Activated T-helper 1 cell treated with Interleukin-2 at 50 U/mL for 16 hours (primary cell): ENCODE data around the gene CYP19A1.

Source experiments
- DNase-seq: peaks from one replicate; pipeline ENCODE4 v3.0.0-alpha.2; 2020; ENCODE audit warnings: low read depth

Gene CYP19A1

DNA sequence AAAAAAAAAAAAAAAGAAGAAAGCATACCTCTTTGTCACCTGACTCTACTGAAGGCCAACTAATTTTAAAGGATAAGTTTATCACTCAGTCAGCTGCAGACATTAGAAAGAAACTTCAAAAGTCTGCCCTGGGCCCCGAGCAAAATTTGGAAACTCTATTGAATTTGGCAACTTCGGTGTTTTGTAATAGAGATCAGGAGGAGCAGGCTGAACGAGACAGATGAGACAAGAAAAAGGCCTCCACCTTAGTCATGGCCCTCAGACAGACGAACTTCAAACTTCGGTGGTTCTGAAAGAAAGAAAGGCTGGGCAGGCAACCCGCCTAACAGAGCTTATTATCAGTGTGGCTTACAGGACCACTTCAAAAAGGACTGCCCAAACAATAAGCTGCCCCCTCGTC, 21.6 kb upstream of the CYP19A1 start:
- no peak for DNase-seq

DNA sequence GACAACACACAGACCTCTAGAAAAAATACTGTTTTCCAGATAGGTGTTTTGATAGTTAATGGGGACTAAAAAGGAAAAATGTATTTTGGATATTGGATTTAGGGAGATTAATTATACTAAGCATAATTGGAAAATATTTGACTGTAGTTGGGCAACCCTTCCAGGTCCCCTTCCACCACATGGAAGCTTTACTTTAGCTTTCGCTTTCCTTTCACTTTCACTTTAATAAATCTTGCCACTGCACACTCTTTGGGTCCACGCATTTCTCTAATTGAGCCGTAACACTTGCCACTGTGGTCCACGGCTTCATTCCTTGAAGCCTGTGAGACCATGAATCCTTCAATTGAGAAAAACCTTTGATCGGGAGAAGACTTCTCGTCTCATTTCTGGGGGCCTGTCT, 18.6 kb upstream of the CYP19A1 start:
- DNase-seq = no peak

DNA sequence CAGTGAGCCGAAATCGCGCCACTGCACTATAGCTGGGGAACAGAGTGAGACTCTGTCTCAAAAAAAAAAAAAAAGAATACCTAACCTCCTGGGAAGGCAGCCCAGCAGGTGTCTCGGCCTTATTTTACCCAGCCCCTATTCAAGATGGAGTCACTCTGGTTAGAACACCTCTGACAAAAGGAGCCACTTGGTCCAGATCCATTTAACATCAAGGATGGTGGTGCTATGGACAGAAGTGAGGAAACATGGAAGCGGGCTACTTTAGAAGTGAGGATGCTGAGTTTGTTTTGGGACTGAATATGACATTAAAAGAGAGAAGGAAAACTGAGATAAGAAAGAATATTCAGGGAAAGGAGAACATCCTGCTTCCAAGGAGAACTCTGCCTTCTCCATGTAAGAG, 17.8 kb upstream of the CYP19A1 start:
- DNase-seq = no peak

DNA sequence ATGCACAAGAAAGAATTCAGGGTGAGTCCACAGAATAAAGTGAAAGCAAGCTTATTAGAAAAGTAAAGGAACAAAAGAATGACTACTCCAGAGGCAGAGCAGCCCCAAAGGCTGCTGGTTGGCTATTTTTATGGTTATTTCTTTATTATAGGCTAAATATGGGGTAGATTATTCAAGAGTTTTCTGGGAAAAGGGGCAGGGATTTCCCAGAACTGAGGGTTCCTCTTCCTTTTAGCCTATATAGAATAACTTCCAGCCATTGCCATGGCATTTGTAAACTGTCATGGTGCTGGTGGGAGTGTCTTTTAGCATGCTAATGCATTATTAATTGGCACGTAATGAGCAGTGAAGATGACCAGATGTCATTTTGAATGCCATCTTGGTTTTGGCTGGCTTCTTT, 16.7 kb upstream of the CYP19A1 start:
- no peak for DNase-seq

DNA sequence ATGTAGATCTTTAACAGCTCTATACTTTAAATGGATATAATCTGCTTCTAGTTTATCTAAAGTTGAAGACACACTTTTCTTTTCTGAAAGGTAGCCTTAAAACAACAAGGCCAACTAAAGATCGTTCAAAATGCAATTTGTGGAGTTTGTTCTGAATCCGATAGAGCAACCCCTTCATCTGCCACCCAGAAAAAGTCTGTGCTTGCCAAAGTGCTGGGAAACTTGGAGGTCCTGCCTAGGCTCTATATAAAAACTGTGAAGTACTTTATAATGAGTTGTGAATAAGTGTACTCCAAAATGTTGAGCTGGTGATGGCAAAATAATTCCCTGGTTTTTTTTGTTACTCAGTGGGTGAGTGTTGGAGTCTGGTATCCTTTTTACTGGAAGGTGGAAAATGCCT, 15.6 kb upstream of the CYP19A1 start:
- no peak for DNase-seq

DNA sequence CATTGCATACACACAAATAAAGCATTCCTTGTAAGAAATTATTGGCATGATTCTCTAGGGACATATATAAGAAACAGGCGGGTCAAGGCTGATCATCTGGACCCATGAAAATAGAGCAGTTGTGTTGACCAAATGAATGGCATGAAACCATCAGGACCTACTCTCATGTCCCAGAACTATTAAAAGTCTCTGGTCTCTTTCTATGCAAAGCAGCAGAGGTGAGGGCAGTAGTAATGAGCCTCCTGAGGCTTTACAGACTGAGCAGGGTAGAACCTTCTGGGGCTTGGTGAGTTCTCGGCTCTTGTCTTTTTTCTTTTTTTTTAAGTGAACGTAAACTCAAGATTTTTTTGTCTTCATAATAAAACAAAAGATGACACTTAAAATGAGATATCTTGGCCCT, 12.3 kb upstream of the CYP19A1 start:
- DNase-seq = no peak

DNA sequence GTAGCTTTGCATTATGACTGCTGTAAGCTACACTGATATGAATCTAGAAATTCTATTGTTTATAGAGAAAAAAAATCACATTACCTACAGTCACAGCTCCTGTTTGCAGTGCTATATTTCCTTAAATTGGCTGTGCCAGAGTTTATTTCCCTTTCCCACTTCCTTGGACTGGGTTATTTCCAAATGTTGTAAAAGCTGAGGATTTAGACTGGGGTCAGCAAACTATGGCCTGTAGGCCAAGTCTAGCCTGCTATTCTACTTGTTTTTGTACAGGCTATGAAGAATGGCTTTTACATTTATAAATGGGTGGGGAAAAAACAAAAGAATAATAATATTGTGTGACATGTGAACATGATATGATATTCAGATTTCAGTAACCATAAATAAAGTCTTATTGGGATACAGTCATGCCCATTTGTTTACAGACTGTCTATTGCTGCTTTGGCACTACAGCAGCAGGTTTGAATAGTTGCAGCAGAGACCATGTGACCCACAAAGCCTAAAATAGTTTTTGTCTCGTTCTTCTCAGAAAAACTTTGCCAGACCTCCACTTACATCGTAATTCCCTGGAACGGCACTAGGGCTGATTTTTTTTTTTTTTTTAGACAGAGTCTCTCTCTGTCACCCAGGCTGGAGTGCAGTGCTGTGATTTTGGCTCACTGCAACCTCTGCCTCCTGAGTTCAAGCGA, 10.9 kb upstream of the CYP19A1 start:
- DNase-seq = no peak

DNA sequence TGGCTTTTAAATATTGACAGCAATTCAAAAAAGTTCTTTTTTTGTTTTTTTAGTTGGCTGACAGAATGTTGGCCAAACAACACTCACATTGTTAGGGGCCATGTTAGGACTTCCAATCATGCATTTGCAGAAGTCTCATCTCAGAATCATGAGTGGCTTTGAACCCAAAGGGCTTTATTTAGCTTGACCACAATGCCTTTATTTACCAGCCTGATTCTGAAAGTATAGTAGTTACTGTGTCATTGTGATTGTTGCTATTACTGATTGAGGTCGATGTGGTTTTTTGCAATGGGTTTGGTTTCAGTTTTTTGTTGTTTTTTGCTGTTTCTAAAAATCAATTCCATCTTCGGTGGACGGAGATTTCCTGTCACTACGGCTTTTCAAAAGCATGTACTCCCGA, 10.3 kb upstream of the CYP19A1 start:
- no peak for DNase-seq

DNA sequence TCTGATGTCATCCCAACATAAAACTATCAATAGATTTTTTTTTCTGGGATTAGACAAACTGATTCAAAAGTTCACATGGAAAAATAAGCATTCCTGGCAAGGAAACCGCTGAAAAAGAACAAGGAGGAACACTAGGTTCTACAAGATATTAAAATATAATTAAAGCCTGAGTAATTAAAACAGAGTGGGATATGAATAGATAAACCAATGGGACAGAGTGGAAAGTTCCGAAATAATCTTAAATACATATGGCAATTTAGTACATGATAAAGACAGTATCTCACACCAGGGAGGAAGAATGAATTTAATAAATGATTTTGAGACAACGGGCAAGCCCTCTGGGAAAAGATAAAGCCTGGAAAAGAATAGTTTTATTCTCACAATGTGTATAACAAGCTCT, 7.7 kb upstream of the CYP19A1 start:
- DNase-seq = no peak

DNA sequence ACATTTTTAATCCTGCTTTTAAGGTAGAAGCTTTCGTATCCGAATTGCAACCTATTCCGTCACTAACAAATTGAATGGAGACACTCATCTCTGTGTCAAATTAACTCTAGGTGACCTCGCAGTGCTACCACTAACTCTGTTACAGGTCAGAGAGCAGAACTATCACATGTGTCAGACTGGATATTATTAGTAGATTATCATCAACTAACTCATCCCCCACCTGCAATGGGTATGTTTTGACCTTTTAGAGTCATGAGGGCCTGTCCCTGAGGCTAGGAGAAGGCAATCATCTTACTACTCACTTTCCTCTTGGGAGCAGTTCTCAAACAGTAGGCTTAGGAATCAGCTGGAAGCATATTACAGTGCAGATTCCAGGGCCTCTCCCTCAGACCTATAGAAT, 5.1 kb upstream of the CYP19A1 start:
- no peak for DNase-seq

DNA sequence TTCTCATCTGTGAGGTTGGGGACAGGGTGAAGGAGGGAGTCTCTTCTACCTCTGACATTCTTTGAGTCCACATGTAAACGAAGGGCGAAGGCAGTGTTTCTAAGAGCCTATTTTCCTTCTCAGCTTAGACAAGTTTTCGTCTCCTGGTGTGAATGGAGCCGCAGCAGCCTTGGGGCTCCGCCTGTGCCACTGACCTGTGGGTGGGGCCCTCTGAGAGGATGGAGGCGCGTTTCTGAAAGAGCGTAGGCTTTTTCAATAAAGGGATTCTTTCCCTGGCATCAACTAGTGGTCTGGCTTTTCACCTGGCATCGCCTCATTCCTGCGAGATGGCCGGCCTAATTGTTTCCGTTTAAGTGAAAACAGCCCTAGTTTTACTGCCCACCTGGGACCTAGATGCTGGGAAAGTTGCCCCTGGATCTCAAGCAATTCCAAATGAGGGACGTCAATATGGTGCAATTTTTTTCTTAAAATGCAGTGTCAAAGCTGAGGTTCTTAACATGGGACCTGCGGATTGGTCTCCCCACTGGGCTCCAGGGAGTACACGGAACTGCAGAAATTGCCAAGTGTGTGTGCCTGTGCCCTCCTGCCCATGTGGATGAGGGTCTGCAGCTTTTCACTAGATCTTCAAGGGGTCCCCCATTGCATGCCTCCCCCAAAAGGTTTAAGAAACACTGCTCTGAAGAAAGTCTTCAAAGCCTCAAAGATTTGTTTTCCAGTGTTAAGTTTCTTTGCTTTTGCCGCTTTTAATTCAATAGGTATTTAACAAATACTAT, 4.0 kb upstream of the CYP19A1 start:
- DNase-seq = no peak

DNA sequence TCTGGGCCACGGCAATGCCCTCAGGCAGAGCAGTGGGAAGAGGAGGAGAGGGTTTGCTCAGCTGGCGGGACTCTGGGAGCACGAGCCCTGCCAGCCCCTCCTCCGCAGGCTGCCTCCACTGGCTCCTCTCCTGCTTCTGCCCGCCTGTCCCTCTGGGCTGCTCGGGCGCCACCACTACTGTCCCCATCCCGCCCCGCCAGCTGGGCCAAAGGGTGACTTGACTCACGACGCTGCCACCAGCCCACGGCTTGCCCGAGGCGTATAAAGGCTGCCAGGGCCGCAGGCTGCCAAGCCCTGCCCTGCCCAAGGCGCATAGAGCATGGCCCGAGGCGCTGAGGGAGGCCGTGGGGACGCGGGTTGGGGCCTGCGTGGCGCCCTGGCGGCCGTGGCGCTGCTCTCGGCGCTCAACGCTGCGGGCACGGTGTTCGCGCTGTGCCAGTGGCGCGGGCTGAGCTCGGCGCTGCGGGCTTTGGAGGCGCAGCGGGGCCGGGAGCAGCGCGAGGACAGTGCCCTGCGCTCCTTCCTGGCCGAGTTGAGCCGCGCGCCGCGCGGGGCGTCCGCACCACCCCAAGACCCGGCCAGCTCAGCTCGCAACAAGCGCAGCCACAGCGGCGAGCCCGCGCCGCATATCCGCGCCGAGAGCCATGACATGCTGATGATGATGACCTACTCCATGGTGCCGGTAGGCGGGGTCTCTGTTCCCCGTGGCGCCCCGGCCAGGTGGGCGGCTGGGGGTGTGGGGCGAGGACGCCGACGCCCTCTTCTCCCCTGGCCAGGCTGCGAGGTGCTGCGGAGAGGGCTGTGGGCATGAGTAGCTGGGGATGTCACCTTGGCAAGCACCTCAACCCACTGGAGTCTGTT, 3.2 kb upstream of the CYP19A1 start, which contains the start of gene GLDN:
Gene GLDN, plus strand, starts transcription at position 290 of the 861 bp plus-strand sequence. Its CDS starts 30 bp downstream, at position 320.
- no peak for DNase-seq

DNA sequence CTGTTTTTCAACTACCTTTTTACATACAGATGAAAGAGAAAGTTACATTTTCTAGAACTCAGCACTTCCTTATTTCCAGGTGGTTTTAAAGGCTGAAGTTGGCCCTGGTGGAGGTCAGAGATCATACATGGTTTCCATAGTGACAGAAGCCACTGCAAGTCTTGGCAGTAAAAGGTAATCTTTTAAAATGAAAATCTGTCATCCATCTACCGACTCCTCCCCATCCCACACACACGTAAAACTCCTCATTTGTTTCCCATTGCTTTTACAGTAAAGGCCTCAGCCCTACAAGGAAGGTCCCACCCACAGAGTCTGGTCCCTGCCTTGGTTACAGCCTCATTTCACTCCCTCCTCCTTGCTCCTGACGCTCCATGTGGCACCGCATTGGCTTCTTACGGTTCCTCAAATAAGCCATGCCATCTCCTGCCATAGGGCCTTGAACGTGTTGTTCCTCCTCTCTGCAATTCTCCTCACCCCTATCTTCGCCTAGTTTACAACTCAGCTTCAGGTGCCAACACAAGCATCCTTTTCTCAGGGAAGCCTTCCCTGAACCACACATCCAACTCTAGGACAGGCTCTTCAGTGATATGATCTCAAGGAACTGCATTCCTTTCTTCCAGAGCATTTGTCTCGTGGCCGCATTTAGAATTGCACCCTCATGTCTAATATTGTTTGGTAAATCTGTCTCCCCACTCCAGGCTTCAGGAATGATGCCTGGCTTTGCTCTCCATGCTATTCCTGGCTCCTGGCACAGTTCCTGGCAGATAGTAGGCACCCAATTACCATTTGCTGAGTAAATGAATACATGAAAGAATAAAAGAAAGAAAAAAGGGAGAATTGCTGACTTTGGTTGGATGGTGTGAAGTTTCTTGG, 2.6 kb downstream of the CYP19A1 start:
- no peak for DNase-seq

DNA sequence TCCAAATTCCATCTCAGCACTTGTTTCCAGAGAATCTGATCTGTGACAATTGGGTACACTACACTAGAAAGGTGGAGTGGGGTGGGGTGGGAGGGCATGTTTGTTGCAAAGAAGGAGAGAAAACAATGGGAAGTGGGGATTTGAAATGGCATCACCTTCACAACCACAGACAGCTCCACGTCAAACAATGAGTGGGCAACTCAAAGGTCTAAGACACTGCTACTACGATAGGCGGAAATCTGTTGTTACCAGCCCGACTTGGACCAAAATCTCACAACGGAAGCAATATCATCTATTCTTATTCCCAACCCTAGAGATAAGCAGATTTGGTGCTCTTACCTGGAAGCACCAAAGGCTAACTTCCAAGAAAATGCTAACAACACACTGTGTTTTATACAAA, 3.3 kb downstream of the CYP19A1 start:
- DNase-seq = no peak

DNA sequence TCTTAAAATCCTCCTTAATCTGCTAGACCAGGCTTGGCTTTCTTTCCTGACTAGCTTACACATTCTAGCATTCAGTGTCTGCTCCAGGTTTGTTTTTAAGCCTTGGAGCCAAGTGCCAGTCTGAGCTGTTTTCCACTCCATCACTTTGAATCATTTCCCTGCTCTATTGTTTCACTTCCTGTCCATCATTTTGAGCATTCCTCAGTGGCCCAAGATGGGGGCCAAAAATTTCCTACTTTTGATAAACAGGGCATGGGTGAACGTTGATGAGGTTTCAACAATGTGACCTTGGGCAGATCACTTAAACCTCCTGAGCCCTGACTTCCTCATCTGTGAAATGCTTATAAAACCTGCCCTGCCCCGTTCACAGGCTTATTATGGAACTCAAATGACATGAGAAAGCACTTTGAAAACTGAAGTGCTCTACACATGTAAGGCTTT, 4.4 kb downstream of the CYP19A1 start:
- no peak for DNase-seq

DNA sequence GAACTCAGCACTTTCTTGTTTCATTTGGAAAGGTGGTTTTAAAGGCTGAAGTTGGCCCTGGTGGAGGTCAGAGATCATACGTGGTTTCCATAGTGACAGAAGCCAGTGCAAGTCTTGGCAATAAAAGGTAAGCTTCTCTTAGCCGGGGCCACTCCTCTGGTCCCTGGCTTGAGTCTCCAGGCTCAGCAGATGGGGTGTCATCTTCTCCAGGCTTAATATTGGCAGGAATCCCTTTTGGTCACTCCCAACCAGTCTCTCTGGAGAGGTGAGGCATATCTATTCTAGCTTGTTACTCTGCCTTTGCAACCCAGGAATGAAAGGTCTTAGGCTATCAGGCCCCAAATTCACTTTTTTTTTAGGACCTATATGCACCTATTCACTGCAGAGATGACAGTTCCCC, 4.8 kb downstream of the CYP19A1 start:
- DNase-seq = no peak

DNA sequence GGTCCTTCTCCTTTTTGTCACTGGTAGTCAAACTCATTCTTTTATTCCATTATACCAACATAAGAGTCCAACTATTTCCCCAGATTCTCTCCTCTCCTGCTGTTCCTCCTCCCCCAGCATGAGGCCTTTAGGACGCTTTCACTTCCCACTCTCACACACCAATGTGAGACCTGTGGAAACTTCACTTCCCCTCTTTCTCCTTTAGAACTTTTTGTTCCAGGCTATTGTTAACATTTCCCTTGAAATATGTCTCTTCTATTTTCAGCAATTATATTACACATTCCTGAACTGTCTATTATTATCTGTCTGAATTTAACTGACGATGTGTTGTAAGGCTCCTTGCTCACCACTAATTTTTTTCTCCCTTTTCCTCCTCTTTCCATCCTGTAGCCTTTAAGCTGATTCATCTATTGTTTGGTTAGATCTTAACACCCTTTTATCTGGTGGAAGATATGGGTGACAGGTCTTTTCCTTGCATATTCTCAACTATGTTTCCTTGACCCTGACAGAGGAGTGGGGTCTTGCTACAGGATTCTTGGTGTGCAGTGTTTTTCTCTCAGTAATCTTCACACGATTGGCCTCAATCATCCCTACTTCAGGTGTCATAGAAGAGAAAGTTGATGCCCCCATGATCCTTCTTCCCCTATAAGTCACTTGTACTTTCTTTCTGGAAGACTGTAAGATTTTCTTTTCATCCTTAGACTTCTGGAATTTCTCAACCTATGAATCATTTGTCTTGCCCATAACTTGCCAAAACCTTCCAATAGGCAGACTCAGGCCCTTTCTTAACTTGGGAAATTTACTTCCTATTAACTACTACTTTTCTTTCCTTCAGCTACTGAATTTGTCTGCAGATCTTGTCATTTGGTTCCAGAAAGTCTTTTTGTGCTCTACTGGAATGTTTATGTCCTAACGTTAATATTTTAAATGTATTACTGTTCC, 5.9 kb downstream of the CYP19A1 start:
- DNase-seq = no peak

DNA sequence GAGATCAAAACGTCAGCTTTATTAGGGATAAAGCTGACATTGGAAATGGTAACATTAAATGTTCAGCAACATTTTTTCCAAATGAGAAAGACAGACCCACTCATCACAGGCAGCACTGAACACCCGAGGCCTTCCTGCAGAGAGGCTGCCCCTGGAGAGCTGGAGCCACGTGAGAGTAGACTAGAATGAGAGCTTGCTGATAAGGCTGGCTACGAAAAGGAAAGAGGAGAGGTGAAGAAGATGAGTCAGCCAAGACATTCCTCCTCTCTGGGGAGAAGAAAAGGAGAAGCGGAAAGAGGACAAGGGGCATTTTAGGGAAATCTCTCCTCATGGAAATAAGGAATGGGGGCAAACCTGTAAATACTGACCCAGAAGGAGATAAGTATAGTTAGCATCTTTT, 7.3 kb downstream of the CYP19A1 start:
- no peak for DNase-seq

DNA sequence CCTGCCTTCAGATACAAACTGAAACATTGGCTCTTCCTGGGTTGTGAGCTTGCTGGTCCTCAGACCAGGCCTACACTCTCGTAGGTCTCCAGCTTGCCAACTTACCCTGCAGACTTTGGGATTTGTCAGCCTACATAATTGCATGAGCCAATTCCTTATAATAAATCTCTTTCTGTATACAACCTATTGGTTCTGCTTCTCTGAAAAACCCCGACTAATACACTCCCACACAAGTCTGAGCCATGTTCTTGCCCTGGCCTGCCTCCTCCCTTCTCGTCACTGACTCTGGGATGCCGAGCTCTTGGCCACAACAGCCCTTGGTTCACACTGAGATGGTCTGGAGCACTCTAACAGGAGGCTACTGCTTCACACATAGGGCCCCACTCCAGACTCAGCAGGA, 9.5 kb downstream of the CYP19A1 start:
- DNase-seq = no peak

DNA sequence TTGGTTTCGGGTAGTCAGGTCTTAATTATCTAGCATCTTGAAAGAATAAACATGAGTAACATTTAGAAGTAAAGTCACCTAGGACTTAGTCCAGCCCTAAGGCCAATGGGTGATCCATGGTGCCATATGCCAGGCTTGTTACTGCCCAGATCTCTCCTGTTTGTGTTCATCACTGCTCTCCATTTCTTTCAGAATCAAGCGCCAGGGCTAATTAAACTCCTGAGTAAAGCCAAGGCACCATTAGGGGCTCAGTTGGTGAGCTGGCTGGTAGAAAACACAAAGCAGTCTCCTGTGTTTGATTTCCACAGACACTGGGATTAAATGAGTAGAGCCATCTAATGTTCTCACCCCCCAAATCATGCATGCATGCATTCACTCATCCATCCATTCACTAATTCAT, 11.3 kb downstream of the CYP19A1 start:
- no peak for DNase-seq

DNA sequence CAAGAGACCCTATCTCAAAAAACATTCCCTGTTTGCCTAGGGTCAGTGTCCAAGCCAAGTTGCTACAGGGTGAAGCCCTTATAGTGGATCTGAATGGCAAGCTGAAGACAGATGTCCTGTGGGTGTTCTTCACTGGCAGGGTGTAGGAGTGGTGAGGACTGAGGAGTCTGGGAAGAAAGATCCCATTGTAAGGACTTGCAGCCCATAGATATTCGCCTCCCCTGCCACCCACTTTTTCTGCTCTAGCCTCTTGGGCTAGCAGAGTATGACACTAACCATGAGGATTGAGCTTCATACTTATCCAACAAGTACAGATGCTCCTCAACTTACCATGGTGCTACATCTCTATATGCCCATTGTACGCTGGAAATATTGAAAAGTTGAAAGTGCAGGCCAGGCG, 13.2 kb downstream of the CYP19A1 start:
- DNase-seq = no peak
